IMR-90 (cell line): ENCODE data around the gene CFAP90. TPM values are rescaled to one million over a fixed set of nuclear protein-coding genes. Genes with fewer than 3 reads are reported as not detected.

Experiments used
- ATAC-seq: fragments of 200-7000 bp; cut with Tn5 transposase; 2 replicates; pipeline ENCODE4 v1.9.1; 2020; ENCODE audit warnings: low read depth, mild to moderate bottlenecking, moderate library complexity
- BruUV-seq: library from RNA; stranded (reverse); fragments of 400-500 nt; replicated peaks from 2 replicates; lab custom pipeline; 2021; lab: Mats Ljungman, UMichigan
- CTCF ChIA-PET: fragments of 300-600 bp; formaldehyde crosslinking; extraction: SDS; loops from one replicate; lab custom pipeline; 2021; ENCODE audit warnings: antibody characterized with exemption; lab: Yijun Ruan, JAX
- POLR2A ChIA-PET: fragments of 300-600 bp; sonication (Branson Sonifier 250); formaldehyde crosslinking; loops from one replicate; lab custom pipeline; 2022; ENCODE audit warnings: antibody characterized with exemption; ENCODE audit not compliant: unreplicated experiment; lab: Charles Lee
- DNase-seq: peaks from one replicate; pipeline ENCODE4 v3.0.0; 2013
- H2AFZ ChIP-seq: replicated peaks from 2 replicates; pipeline ENCODE3; 2013; ENCODE audit warnings: low read length, mild to moderate bottlenecking; ENCODE audit not compliant: poor library complexity
- H2AK5ac ChIP-seq: 2 replicates; pipeline ENCODE4 v1.6.1; 2013; ENCODE audit warnings: low read depth, low read length, inconsistent platforms
- H2AK9ac ChIP-seq: replicated peaks from 2 replicates; pipeline ENCODE3; 2013; ENCODE audit warnings: mild to moderate bottlenecking, low read depth, low read length, moderate library complexity; ENCODE audit not compliant: poor library complexity
- H2BK120ac ChIP-seq: 2 replicates; pipeline ENCODE4 v1.6.1; 2013; ENCODE audit warnings: low read depth, low read length, inconsistent platforms
- H2BK15ac ChIP-seq: 3 replicates; pipeline ENCODE4 v1.6.1; 2013; ENCODE audit warnings: low read depth, low read length, inconsistent platforms
- H2BK20ac ChIP-seq: 2 replicates; pipeline ENCODE4 v1.6.1; 2013; ENCODE audit warnings: low read depth, mild to moderate bottlenecking, inconsistent platforms, low read length, moderate library complexity
- H2BK5ac ChIP-seq: 2 replicates; pipeline ENCODE4 v1.6.1; 2013; ENCODE audit warnings: mild to moderate bottlenecking, low read depth, low read length, inconsistent platforms; ENCODE audit not compliant: poor library complexity, severe bottlenecking
- H3K14ac ChIP-seq: replicated peaks from 2 replicates; pipeline ENCODE4 v1.6.1; 2013; ENCODE audit warnings: low read depth, low read length, inconsistent platforms
- H3K18ac ChIP-seq: 2 replicates; pipeline ENCODE4 v1.6.1; 2013; ENCODE audit warnings: low read depth, low read length, control low read depth
- H3K23ac ChIP-seq: 2 replicates; pipeline ENCODE4 v1.6.1; 2013; ENCODE audit warnings: low read depth, low read length, inconsistent platforms
- H3K27ac ChIP-seq: 2 replicates; pipeline ENCODE4 v1.5.1; 2013; ENCODE audit warnings: mild to moderate bottlenecking, control low read depth, low read length; ENCODE audit not compliant: insufficient read depth
- H3K27me3 ChIP-seq: 2 replicates; pipeline ENCODE4 v1.6.1; 2013; ENCODE audit warnings: low read length; ENCODE audit not compliant: control insufficient read depth, insufficient read depth
- H3K36me3 ChIP-seq: 2 replicates; pipeline ENCODE4 v1.6.1; 2013; ENCODE audit warnings: low read length, mixed read lengths; ENCODE audit not compliant: control insufficient read depth, insufficient read depth
- H3K4ac ChIP-seq: 2 replicates; pipeline ENCODE4 v1.6.1; 2013; ENCODE audit warnings: low read depth, low read length, inconsistent platforms
- H3K4me1 ChIP-seq: 2 replicates; pipeline ENCODE4 v1.6.1; 2013; ENCODE audit warnings: low read length, mixed read lengths; ENCODE audit not compliant: control insufficient read depth, insufficient read depth
- H3K4me2 ChIP-seq: 2 replicates; pipeline ENCODE4 v1.6.1; 2013; ENCODE audit warnings: low read depth, mild to moderate bottlenecking, control low read depth, low read length, moderate library complexity
- H3K4me3 ChIP-seq: 2 replicates; pipeline ENCODE4 v1.5.1; 2013; ENCODE audit warnings: low read depth, mild to moderate bottlenecking, control low read depth, low read length, moderate library complexity; ENCODE audit not compliant: insufficient read depth
- H3K56ac ChIP-seq: 2 replicates; pipeline ENCODE4 v1.6.1; 2013; ENCODE audit warnings: low read length, inconsistent platforms; ENCODE audit not compliant: insufficient read depth; ENCODE audit errors: extremely low read depth
- H3K79me1 ChIP-seq, 2 experiments: 2 replicates each; pipeline ENCODE4 v1.6.1; 2013; ENCODE audit warnings: low read length in 2 of 2, inconsistent platforms in 1 of 2, low read depth in 1 of 2
- H3K9ac ChIP-seq: 2 replicates; pipeline ENCODE4 v1.6.1; 2013; ENCODE audit warnings: low read depth, low read length, control low read depth
- H3K9me1 ChIP-seq: 2 replicates; pipeline ENCODE4 v1.6.1; 2013; ENCODE audit warnings: low read length, inconsistent platforms; ENCODE audit not compliant: insufficient read depth
- H3K9me3 ChIP-seq: 2 replicates; pipeline ENCODE4 v1.6.1; 2013; ENCODE audit warnings: low read length; ENCODE audit not compliant: control insufficient read depth, insufficient read depth
- H4K20me1 ChIP-seq: 2 replicates; pipeline ENCODE4 v1.6.1; 2013; ENCODE audit warnings: low read length, inconsistent platforms; ENCODE audit not compliant: insufficient read depth
- H4K5ac ChIP-seq: 2 replicates; pipeline ENCODE4 v1.6.1; 2013; ENCODE audit warnings: mild to moderate bottlenecking, low read depth, low read length, control low read depth
- H4K8ac ChIP-seq, 2 experiments: 2 replicates each; pipeline ENCODE4 v1.6.1; 2013; ENCODE audit warnings: low read depth in 2 of 2, low read length in 2 of 2, control low read depth in 1 of 2, inconsistent platforms in 1 of 2
- H4K91ac ChIP-seq: 2 replicates; pipeline ENCODE4 v1.6.1; 2013; ENCODE audit warnings: low read depth, low read length, inconsistent platforms; ENCODE audit not compliant: insufficient read depth
- BHLHE40 ChIP-seq: fragments of 150-350 bp; IDR thresholded peaks from 2 replicates; pipeline ENCODE4 v1.6.1; 2016; ENCODE audit warnings: mild to moderate bottlenecking, low read depth, low read length
- CEBPB ChIP-seq: IDR thresholded peaks from 2 replicates; pipeline ENCODE4 v1.6.1; 2012; ENCODE audit warnings: low read depth, low read length, improper control_type of control experiment
- CHD1 ChIP-seq: IDR thresholded peaks from 2 replicates; pipeline ENCODE4 v1.6.1; 2012; ENCODE audit warnings: low read depth, low read length, improper control_type of control experiment
- CTCF ChIP-seq: conservative IDR thresholded peaks from 2 replicates; pipeline ENCODE4 v1.5.1; 2012; ENCODE audit warnings: mild to moderate bottlenecking, low read depth, low read length, improper control_type of control experiment
- ELK1 ChIP-seq: fragments of 150-350 bp; IDR thresholded peaks from 2 replicates; pipeline ENCODE4 v1.6.1; 2016; ENCODE audit warnings: low read depth, mild to moderate bottlenecking, low read length, moderate library complexity, borderline replicate concordance
- FOS ChIP-seq: fragments of 150-350 bp; IDR thresholded peaks from 2 replicates; pipeline ENCODE4 v1.6.1; 2016; ENCODE audit warnings: low read depth, low read length
- MAFK ChIP-seq: IDR thresholded peaks from 2 replicates; pipeline ENCODE4 v1.6.1; 2012; ENCODE audit warnings: low read depth, low read length, improper control_type of control experiment
- MAZ ChIP-seq: IDR thresholded peaks from 2 replicates; pipeline ENCODE4 v1.6.1; 2012; ENCODE audit warnings: low read depth, mild to moderate bottlenecking, low read length, improper control_type of control experiment, moderate library complexity, borderline replicate concordance
- MXI1 ChIP-seq: IDR thresholded peaks from 2 replicates; pipeline ENCODE4 v1.6.1; 2012; ENCODE audit warnings: low read depth, mild to moderate bottlenecking, low read length, moderate library complexity, borderline replicate concordance
- NFE2L2 ChIP-seq: fragments of 150-350 bp; IDR thresholded peaks from 2 replicates; pipeline ENCODE4 v1.6.1; 2016; ENCODE audit warnings: low read depth, mild to moderate bottlenecking, low read length
- POLR2A ChIP-seq: IDR thresholded peaks from 2 replicates; pipeline ENCODE4 v1.6.1; 2012; ENCODE audit warnings: mild to moderate bottlenecking, low read depth, low read length
- RAD21 ChIP-seq: IDR thresholded peaks from 2 replicates; pipeline ENCODE4 v1.6.1; 2012; ENCODE audit warnings: low read length, improper control_type of control experiment
- RCOR1 ChIP-seq: IDR thresholded peaks from 2 replicates; pipeline ENCODE4 v1.6.1; 2012; ENCODE audit warnings: mild to moderate bottlenecking, low read length, improper control_type of control experiment; ENCODE audit not compliant: insufficient replicate concordance
- RFX5 ChIP-seq: IDR thresholded peaks from 2 replicates; pipeline ENCODE4 v1.8.0; 2012; ENCODE audit warnings: low read depth, mild to moderate bottlenecking, low read length, moderate library complexity
- SMC3 ChIP-seq: fragments of 150-350 bp; IDR thresholded peaks from 2 replicates; pipeline ENCODE4 v1.6.1; 2016; ENCODE audit warnings: low read depth, mild to moderate bottlenecking, antibody characterized with exemption, low read length, moderate library complexity
- WGBS, 2 experiments: methylation state at CpG; one replicate each; pipeline versions ENCODE4 v1.1.5 to v1.1.7; 2013; ENCODE audit warnings: missing lambda C conversion rate in 2 of 2; ENCODE audit not compliant: insufficient read length in 1 of 2; ENCODE audit errors: extremely low coverage in 2 of 2; 5-methylcytosine and 5-hydroxymethylcytosine counted together
- dilution Hi-C: fragments of 300-500 bp; cut with HindIII; formaldehyde crosslinking; loops from one replicate; pipeline ENCODE4 v1.14.3; 2018; ENCODE audit warnings: low sequenced_read_pairs; ENCODE audit not compliant: unreplicated experiment
- in situ Hi-C: fragments of 300-500 bp; cut with MboI; formaldehyde crosslinking; loops from 3 replicates; pipeline ENCODE4 v1.14.3; 2019; ENCODE audit warnings: low sequenced_read_pairs, inconsistent platforms, mixed read lengths
- intact Hi-C: fragments of 100-400 bp; cut with micrococcal nuclease; formaldehyde crosslinking; loops from 2 replicates; pipeline ENCODE4 v1.10.0; 2022
- polyA plus RNA-seq, 3 experiments: library from polyadenylated mRNA; depleted of rRNA; stranded (reverse); fragments of >200 nt; gene quantifications; 2 replicates each; pipeline ENCODE4 v1.2.3, GENCODE V29; 2012; ENCODE audit warnings: low replicate concordance in 1 of 3
- total RNA-seq: library from RNA; depleted of rRNA; stranded (reverse); fragments of >200 nt; gene quantifications from 2 replicates; pipeline ENCODE4 v1.2.3, GENCODE V29; 2012
- TF ChIP-seq, protein P1 (sequence below): fragments of 150-350 bp; IDR thresholded peaks from 2 replicates; pipeline ENCODE4 v1.6.1; 2017; ENCODE audit warnings: mild to moderate bottlenecking, antibody characterized with exemption, low read length, low read depth

Gene CFAP90
- total and polyA plus RNA-seq, 2 of the 4 experiments (the other 2 are of a cell fraction), result 0.09 TPM; not detected in 1

DNA sequence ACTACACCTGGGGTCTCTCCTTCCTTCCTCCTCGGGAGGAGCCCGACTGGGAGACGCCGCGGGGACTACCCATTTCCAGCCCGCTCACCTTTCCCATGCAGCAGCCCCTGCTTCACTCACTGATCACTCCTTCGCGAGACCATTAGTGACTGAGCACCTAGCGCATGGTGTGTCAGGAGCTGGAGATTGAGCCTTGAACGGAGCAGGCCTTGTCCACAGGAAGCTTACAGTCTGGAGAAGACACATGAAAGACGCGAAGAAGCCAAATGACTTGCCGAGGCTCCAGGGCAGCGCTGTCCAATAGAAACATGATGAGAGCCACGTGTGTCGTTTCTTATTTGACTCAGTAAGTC is 283 bp upstream of the CFAP90 start:
- intact Hi-C loops, result no loop called here
- H2AK9ac ChIP-seq, result peak overlapping the region; percentile 37
- H4K20me1 ChIP-seq, result no peaks in the 10 kb centered on the region
- H3K4me3 ChIP-seq, result no peak overlapping the region; the same call in 1 of the 2 replicates
- H2AFZ ChIP-seq, result peak overlapping the region; percentile 89
- H3K9me1 ChIP-seq, result no peaks in the 10 kb centered on the region
- no peaks in the 10 kb centered on the region for H3K36me3 ChIP-seq
- H3K18ac ChIP-seq, result no peak overlapping the region
- H2BK120ac ChIP-seq, result no peak overlapping the region
- H3K4ac ChIP-seq, result no peak overlapping the region
- CTCF ChIA-PET, result no interaction called here
- no peak overlapping the region for H4K91ac ChIP-seq
- peaks cover 27% of the 10 kb centered on the region for H3K27me3 ChIP-seq
- no peak overlapping the region for H2BK20ac ChIP-seq
- H3K79me1 ChIP-seq, result no peaks in the 10 kb centered on the region
- BruUV-seq, result no TSS peak
- no peak overlapping the region for H3K14ac ChIP-seq
- 82% methylated on average over 5 of the region's 16 CpGs; no CpG with 5 or more reads in 1 of the 2 experiments for WGBS, 2 experiments
- no peak overlapping the region for H3K9ac ChIP-seq
- no peaks in the 10 kb centered on the region for H3K4me1 ChIP-seq
- no peak overlapping the region for H2BK5ac ChIP-seq
- DNase-seq (no peak), ATAC-seq (no peak)
- no peak overlapping the region for H2AK5ac ChIP-seq
- no peak for TF ChIP-seq NFE2L2
- TF ChIP-seq RCOR1, result no peak
- no peak for TF ChIP-seq RAD21
- TF ChIP-seq ELK1, result no peak
- no peak for TF ChIP-seq POLR2A
- no peak for TF ChIP-seq MXI1
- TF ChIP-seq MAZ, result no peak
- TF ChIP-seq FOS, result no peak
- no peak for TF ChIP-seq CTCF
- TF ChIP-seq CEBPB, result no peak
- no peak for TF ChIP-seq BHLHE40
- no peak for TF ChIP-seq SMC3
- TF ChIP-seq MAFK, result no peak
- TF ChIP-seq, protein P1, sequence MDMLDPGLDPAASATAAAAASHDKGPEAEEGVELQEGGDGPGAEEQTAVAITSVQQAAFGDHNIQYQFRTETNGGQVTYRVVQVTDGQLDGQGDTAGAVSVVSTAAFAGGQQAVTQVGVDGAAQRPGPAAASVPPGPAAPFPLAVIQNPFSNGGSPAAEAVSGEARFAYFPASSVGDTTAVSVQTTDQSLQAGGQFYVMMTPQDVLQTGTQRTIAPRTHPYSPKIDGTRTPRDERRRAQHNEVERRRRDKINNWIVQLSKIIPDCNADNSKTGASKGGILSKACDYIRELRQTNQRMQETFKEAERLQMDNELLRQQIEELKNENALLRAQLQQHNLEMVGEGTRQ, result no peak
- no peak for TF ChIP-seq RFX5
- TF ChIP-seq CHD1, result no peak
- no peak overlapping the region for H3K27ac ChIP-seq
- H4K8ac ChIP-seq, result no peak overlapping the region
- peaks cover 2% of the 10 kb centered on the region; the same call in 1 of the 2 replicates for H3K9me3 ChIP-seq
- no peak overlapping the region for H2BK15ac ChIP-seq
- in situ Hi-C loops, result no loop called here
- peak overlapping the region; percentile 63; the same call in 1 of the 2 replicates for H3K4me2 ChIP-seq
- H4K5ac ChIP-seq, result no peak overlapping the region
- H3K23ac ChIP-seq, result no peak overlapping the region
- dilution Hi-C loops, result no loop called here
- POLR2A ChIA-PET, result no interaction called here
- no peak overlapping the region for H3K56ac ChIP-seq
